PC-3 (cell line): ENCODE measurements around the gene GOSR1.

Experiments
- CTCF ChIP-seq: fragments of 300-600 bp; sonication (generic); conservative IDR thresholded peaks from 2 replicates; pipeline ENCODE4 v1.5.1; 2017; ENCODE audit warnings: antibody characterized with exemption, low read depth, mild to moderate bottlenecking, low read length
- EZH2 ChIP-seq: fragments of 300-600 bp; sonication (generic); IDR thresholded peaks from one replicate; pipeline ENCODE4 v1.6.1; 2017; ENCODE audit warnings: antibody characterized with exemption, mild to moderate bottlenecking, low read length; ENCODE audit not compliant: unreplicated experiment
- EZH2phosphoT487 ChIP-seq: fragments of 300-600 bp; sonication (generic); IDR thresholded peaks from 2 replicates; pipeline ENCODE4 v1.6.1; 2018; ENCODE audit warnings: mild to moderate bottlenecking, antibody characterized with exemption, low read length, borderline replicate concordance

- TF ChIP-seq CTCF (no peak), EZH2 (no peak), EZH2phosphoT487 (no peak)
These were observed 29.3 kb downstream of the GOSR1 start for GRCh38 chr17:30506481-30506880.
